Mammary epithelial cell (primary cell): ENCODE measurements around the gene GPN1.

Experiments used
- CTCF ChIP-seq, 2 donors: IDR thresholded peaks in 1 of 2; conservative IDR thresholded peaks in 1 of 2; 2 replicates each; pipeline ENCODE4 v1.5.1; 2011 to 2012; ENCODE audit warnings: inconsistent platforms in 2 of 2, low read length in 2 of 2, mild to moderate bottlenecking in 2 of 2, control low read depth in 1 of 2, low read depth in 1 of 2; ENCODE audit not compliant: insufficient read depth in 1 of 2; ENCODE audit errors: extremely low read depth in 1 of 2
- EZH2 ChIP-seq: IDR thresholded peaks from 2 replicates; pipeline ENCODE4 v1.6.1; 2012; ENCODE audit warnings: low read length, inconsistent platforms, borderline replicate concordance

- TF ChIP-seq EZH2 (no peak), CTCF (conservative IDR thresholded peaks at IDR 0.05 in 1 of 2, IDR thresholded peaks at IDR 0.05 in 1 of 2; ENCODE audit: extremely low read depth in 1 of 2, insufficient read depth in 1 of 2, low read depth in 1 of 2, low read length in 2 of 2) (no peak)
Observed at GRCh38 chr2:27655155-27655951, 26.5 kb downstream of the GPN1 start.
